ENCODE measurements around the gene MRPS25.

The MRPS25 gene

DNA sequence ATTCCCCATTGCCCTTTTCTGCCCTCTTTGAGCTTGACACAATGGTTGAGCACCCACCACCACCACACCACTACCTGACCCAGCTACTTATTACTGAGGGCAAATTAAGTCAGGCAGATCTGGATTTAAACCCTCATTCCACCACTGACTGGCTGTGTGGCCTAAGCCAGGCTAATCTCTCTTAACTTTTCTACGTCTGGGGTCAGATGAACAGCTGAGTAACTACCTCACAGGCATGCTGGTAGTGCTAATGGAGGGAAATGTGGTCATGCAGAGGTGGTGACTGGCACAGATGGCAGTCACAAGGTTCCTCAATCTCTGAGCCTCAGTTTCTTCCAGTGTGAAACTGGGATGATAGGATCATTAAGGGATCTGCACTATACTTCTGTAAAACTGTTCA is 4.3 kb upstream of the MRPS25 start:
- in situ Hi-C loops (cut with HindIII; ENCODE audit: low pct_unique_long_range_greater_than_20kb, low sequenced_read_pairs) = no loop called here
- DNase-seq (ENCODE audit: low read depth in 1 of 2, low spot score in 1 of 2) = no peak
- TF ChIP-seq JUND (IDR thresholded peaks at IDR 0.05; ENCODE audit: low read depth) = no peak

DNA sequence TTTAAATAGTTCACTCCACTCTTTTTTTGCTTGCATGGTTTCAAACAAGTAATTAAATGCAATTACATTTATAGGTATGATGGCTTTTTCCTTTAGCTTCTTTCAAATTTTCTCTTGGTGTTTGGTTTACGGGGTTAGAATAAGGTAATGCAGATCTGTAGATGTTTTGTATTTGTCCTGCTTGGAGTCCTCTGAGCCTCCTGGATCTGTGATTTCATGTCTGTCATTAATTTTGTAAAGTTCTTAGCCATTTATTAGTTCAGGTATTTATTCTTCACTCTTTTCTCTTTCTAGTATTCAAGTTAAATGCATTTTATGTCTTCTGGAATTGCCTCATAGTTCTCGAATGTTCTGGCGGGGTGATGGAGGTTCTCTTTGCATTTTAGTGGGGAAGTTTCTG is 1.4 kb upstream of the MRPS25 start:
- in situ Hi-C loops (cut with HindIII; ENCODE audit: low pct_unique_long_range_greater_than_20kb, low sequenced_read_pairs) = no loop called here
- DNase-seq (ENCODE audit: low read depth in 1 of 2, low spot score in 1 of 2) = no peak
- TF ChIP-seq JUND (IDR thresholded peaks at IDR 0.05; ENCODE audit: low read depth) = no peak

DNA sequence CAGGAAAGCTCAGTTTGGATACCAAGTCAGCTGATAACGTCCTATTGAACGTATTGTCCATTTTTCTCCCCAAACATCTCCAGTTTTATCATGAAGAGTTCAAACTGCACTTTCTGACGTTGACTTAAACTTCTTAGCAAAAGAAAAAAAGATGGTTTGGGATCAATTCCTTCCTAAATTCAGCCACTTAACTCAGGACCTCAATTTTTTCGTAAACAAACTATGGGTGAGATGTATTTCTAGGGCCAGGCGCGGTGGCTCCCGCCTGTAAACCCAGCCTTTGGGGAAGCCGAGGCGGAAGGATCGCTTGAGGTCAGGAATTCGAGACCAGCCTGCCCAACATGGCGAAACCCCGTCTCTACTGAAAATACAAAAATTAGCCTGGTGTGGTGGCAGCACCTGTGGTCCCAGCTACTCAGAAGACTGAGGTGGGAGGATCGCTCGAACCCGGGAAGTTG is 464 bp upstream of the MRPS25 start:
- no peak for DNase-seq (ENCODE audit: low read depth in 1 of 2, low spot score in 1 of 2)
- in situ Hi-C loops (cut with HindIII; ENCODE audit: low pct_unique_long_range_greater_than_20kb, low sequenced_read_pairs) = no loop called here
- TF ChIP-seq JUND (IDR thresholded peaks at IDR 0.05; ENCODE audit: low read depth) = no peak

DNA sequence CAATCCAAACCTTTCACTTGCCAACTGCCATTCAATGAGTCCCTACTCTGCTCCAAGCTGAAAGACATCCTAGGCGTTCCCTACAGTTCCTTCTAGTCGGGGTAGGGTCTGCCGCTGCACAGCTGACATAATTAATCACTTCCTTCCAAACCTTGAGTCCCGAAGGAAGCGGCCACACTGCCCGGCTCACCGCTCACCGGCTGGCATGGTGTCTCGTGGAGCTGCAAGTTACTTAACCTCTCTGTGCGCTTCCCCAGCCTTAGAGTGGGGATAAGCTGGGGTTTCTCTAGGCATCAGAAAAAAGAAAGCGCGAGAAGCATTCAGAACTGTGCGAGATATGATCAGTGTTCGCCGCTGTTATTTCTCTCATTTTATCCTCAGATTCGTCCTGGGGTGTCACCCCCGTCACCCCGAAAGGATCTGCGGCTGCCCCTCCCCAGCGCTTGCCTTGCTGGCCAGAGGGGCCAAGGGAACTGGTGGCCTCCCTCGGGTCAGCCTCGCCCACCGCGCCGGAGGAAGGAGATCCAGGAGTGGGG is 748 bp downstream of the MRPS25 start:
- TF ChIP-seq JUND (IDR thresholded peaks at IDR 0.05; ENCODE audit: low read depth) = no peak
- in situ Hi-C loops (cut with HindIII; ENCODE audit: low pct_unique_long_range_greater_than_20kb, low sequenced_read_pairs) = no loop called here
- peak; percentile 31 to 49 for DNase-seq (ENCODE audit: low read depth in 1 of 2, low spot score in 1 of 2)

DNA sequence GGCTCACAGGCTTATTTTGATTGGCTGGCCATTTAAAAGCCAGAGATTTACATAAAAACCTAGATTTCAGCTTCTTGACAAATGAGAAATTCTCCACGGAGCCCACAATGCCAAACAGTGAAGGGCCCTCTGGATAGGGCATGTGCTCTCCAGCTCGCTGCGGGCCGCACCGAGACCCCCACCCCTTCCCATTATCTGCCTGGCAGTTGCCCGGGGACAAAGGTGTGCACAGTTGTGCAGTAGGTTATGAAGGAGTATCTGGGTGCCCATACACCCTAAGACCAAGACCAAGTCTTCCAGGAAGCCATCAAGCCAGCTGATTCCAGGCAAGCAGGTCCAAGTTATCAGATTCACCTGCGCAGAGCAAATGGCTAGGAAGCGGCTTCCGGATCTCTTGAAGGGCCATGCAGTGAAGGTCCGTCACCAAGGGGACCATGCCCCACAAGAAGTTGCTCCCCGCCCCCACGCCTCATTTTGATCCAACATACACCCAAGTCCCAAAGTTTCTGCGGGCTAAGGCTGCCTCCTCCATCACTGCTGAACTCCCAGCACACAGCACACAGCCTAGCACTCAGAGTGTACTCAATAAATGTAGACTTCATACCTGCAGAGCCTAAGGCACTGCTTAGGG is 1.3 kb downstream of the MRPS25 start:
- TF ChIP-seq JUND (IDR thresholded peaks at IDR 0.05; ENCODE audit: low read depth) = no peak
- peak in 1 of 2 experiments; percentile 26 for DNase-seq (ENCODE audit: low read depth in 1 of 2, low spot score in 1 of 2)
- in situ Hi-C loops (cut with HindIII; ENCODE audit: low pct_unique_long_range_greater_than_20kb, low sequenced_read_pairs) = no loop called here

DNA sequence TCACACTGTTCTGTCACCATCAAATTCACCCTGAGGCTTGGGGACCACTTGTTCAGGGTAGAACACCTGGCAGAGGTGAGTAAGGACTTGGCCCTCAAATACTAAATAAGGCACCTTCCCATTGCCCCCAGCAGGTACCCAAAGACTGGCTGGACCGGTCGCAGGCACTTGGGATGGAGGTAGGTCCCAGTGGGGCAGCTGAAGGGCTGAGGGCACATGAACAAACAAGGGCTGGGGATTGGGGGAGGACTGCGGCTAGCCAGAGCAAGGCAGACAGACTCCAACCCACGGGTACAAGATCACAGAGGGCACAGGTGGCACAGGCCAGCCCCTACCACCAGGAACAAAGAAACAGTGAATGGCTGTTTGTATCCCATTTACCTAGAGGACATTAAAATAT is 1.9 kb downstream of the MRPS25 start:
- peak; percentile 47 to 54 for DNase-seq (ENCODE audit: low read depth in 1 of 2, low spot score in 1 of 2)
- in situ Hi-C loops (cut with HindIII; ENCODE audit: low pct_unique_long_range_greater_than_20kb, low sequenced_read_pairs) = no loop called here
- no peak for TF ChIP-seq JUND (IDR thresholded peaks at IDR 0.05; ENCODE audit: low read depth)

DNA sequence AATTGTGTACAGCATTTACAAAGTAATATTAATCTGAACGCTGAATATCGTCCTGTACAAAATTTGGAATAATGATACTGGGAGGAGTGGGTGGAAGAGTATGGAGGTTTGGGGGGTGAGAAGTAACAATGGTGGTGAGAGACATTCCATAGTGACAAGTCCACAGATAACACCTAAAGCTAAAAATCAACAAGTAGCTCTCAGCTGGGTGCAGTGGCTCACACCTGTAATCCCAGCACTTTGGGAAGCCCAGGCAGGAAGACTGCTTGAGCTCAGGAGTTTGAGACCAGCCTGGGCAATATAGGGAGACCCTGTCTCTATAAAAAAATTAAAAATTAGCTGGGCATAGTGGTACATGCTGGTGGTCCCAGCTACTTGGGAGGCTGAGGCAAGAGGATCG is 5.1 kb downstream of the MRPS25 start:
- DNase-seq (ENCODE audit: low read depth in 1 of 2, low spot score in 1 of 2) = no peak
- no peak for TF ChIP-seq JUND (IDR thresholded peaks at IDR 0.05; ENCODE audit: low read depth)
- in situ Hi-C loops (cut with HindIII; ENCODE audit: low pct_unique_long_range_greater_than_20kb, low sequenced_read_pairs) = no loop called here

DNA sequence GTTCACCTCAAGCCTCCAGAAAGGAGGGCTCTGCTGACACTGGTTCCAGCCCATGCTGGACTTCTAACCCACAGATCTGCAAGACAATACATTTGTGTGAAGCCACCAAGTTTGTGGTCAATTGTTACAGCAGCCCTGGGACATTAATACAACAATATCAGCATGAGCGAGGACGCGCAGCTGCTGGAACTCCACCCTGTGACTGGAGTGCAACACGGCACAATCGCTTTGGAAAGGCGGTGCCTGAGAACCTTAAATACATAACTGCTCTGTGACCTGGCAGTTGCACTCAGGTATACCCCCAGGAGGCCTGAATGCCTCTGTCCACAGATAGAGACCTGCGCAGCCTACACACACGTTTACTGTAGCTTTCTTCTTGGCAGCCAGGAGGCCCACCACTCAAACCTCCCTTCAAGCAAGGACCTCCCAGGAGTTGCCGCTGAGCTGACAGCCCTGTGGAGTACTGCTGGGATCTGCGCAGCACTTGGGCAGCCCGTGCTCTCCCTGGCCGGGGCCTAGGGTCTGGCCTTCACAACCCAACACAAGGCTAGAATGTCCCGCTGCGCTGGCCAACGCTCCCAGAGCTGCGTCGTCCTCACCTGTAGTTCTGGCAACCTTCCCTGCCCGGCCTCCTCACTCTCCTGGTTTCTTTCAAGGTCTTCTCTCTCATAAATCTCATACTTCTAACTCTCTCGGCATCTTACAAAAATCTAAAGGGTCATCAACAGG is 8.3 kb downstream of the MRPS25 start:
- in situ Hi-C loops (cut with HindIII; ENCODE audit: low pct_unique_long_range_greater_than_20kb, low sequenced_read_pairs) = no loop called here
- no peak for DNase-seq (ENCODE audit: low read depth in 1 of 2, low spot score in 1 of 2)
- no peak for TF ChIP-seq JUND (IDR thresholded peaks at IDR 0.05; ENCODE audit: low read depth)

DNA sequence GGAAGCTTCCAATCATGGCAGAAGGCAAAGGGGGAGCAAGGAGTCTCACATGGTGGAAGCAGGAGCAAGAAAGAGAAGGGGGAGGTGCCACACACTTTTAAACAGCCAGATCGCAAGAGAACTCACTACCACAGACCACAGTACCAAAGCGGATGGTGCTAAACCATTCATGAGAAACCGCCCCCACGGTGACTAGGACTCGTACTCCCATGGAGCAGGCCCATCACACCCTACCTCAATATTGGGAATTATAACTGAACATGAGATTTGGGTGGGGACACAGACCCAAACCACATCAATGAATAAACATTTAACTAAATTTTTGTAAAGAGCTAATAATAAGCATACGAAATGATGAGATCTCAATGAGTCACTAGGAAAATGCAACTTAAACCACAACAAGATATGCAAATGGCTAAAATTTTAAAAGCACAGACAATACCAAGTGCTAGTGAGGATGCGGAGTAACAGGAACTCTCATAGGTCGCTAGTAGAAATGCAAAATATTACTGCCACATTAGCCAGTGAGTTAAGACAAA is 10.0 kb downstream of the MRPS25 start:
- TF ChIP-seq JUND (IDR thresholded peaks at IDR 0.05; ENCODE audit: low read depth) = no peak
- DNase-seq (ENCODE audit: low read depth in 1 of 2, low spot score in 1 of 2) = no peak
- in situ Hi-C loops (cut with HindIII; ENCODE audit: low pct_unique_long_range_greater_than_20kb, low sequenced_read_pairs) = no loop called here

DNA sequence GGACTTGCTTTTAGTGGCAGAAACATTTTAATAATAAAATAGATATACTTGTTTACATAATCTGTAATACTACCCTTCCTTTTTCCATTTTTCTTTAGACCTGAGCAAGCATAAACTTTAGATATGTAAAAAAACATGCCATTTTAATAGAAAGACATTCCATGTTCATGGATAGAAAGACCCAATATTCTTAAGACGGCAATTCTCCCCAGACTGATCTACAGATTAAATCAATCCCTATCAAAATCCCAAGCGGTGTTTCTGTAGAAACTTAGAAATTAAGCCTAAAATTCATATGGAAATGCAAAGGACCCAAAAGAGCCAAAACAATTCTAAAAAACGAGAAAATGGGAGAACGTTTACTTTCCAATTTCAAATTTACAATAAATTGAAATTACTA is 11.6 kb downstream of the MRPS25 start:
- in situ Hi-C loops (cut with HindIII; ENCODE audit: low pct_unique_long_range_greater_than_20kb, low sequenced_read_pairs) = no loop called here

DNA sequence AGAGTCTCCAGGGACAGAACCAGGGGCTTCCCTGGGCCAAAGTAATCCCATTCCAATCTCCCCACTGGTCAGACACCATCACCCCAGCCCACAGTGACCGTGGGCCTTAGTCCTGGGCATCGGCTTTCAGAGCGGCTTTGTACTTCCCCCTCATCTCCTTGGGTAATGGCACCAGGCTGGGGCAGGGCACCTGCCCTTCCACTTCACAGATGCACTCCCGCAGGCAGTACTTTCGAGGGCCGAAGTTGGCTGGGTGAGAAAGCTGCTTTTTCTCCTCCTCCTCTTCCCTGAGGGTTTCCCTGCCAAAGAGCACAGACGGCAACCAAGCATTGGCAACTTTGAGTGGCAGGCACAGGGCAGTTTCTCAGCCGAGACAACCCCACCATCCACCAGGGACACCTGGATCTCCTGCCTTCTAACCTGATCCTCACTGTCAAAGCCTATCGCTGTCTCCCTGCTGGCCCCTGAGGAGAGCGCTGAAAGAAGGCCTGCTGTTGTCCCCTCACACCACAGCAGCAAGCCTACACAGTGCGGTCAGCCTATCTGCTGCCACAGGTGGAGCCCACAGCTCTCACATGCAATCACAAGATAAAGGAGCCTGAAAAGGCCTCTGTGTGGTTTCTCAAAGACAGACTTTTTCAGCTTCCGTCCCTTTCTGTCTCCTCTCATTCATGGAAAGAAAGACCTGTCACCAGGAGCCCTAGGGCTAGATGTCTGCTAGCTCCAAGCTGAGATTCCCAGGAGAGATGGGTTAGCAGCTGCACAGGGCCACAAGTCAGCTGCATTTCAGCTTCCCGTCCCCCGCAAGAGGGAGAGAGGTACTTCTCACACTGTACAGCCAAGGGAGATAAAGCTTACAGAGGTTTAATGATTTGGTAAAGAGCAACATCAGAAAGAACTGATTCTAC is 12.5 kb downstream of the MRPS25 start:
- TF ChIP-seq JUND (IDR thresholded peaks at IDR 0.05; ENCODE audit: low read depth) = no peak
- in situ Hi-C loops (cut with HindIII; ENCODE audit: low pct_unique_long_range_greater_than_20kb, low sequenced_read_pairs) = no loop called here
- no peak for DNase-seq (ENCODE audit: low read depth in 1 of 2, low spot score in 1 of 2)

More for the DNA sequence above, 11.6 kb downstream of the MRPS25 start:
- no peak for TF ChIP-seq JUND (IDR thresholded peaks at IDR 0.05; ENCODE audit: low read depth)
- no peak for DNase-seq (ENCODE audit: low read depth in 1 of 2, low spot score in 1 of 2)

DNA sequence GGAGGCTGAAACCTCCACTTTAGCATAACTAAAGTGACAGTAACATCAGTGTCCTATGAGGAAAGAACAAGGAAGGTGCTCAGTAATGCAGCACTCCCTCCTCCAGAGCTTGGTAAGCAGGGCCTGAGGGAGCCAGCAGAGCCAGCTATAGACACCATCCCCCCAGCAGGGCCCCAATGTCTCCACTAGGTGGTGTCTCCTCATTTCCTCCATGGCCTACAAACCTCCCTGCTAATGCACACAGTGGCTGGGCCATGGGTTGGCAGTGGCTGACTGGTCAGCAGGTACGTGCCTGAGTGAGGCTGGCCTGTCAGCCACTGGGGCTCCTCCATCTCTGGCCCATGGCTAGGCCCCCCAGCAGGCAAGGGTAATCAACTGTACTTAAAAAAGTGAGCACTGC is 13.6 kb downstream of the MRPS25 start:
- peak; percentile 69 to 84 for DNase-seq (ENCODE audit: low read depth in 1 of 2, low spot score in 1 of 2)
- no peak for TF ChIP-seq JUND (IDR thresholded peaks at IDR 0.05; ENCODE audit: low read depth)
- in situ Hi-C loops (cut with HindIII; ENCODE audit: low pct_unique_long_range_greater_than_20kb, low sequenced_read_pairs) = no loop called here

Data from T47D (cell line).